Measurements from ENCODE around the gene KRTAP4-6. TPM values are rescaled to one million over a fixed set of nuclear protein-coding genes. Genes with fewer than 3 reads are reported as not detected.
"Not testable (repeated sequence)": the region's sequence is repeated elsewhere in the genome, so short reads cannot be mapped to it uniquely, and the experiment has no call there.

KRTAP4-6 gene
- total RNA-seq, 1 donor from 2014 or later, result not detected

DNA sequence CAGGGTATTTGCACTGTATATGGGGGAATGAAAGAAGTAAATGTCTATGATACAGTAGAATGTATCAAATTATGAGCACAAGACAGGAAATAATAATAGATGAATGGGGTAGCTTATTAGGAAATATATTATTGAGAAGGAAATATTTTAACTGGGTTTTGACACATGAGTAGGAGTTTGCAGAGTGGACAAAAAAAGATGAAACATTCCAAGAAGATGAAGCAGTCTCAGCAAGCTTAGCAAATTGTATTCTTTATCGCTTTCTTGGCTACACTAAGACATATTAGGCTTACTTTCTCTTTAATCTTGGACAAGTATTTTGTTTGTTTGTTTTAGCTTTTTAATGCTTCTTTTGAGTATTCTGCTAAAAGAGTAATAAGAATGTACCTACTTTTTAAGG lies 36.4 kb downstream of the KRTAP4-6 start:
- Mint-ChIP-seq H3K36me3 (ENCODE audit: low read depth) (no peaks in the 10 kb centered on the region), H3K4me1 (ENCODE audit: low read depth) (peaks cover 36% of the 10 kb centered on the region), H3K4me3 (ENCODE audit: unreplicated experiment) (no peak overlapping the region), H3K27me3 (ENCODE audit: low read depth) (no peaks in the 10 kb centered on the region), H3K27ac (ENCODE audit: unreplicated experiment) (no peak overlapping the region), H3K9me3 (ENCODE audit: low read depth) (no peaks in the 10 kb centered on the region)
- TF ChIP-seq, protein P1, sequence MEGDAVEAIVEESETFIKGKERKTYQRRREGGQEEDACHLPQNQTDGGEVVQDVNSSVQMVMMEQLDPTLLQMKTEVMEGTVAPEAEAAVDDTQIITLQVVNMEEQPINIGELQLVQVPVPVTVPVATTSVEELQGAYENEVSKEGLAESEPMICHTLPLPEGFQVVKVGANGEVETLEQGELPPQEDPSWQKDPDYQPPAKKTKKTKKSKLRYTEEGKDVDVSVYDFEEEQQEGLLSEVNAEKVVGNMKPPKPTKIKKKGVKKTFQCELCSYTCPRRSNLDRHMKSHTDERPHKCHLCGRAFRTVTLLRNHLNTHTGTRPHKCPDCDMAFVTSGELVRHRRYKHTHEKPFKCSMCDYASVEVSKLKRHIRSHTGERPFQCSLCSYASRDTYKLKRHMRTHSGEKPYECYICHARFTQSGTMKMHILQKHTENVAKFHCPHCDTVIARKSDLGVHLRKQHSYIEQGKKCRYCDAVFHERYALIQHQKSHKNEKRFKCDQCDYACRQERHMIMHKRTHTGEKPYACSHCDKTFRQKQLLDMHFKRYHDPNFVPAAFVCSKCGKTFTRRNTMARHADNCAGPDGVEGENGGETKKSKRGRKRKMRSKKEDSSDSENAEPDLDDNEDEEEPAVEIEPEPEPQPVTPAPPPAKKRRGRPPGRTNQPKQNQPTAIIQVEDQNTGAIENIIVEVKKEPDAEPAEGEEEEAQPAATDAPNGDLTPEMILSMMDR (IDR thresholded peaks at IDR 0.05), result no peak
- no peak for DNase-seq (ENCODE audit: low spot score)

DNA sequence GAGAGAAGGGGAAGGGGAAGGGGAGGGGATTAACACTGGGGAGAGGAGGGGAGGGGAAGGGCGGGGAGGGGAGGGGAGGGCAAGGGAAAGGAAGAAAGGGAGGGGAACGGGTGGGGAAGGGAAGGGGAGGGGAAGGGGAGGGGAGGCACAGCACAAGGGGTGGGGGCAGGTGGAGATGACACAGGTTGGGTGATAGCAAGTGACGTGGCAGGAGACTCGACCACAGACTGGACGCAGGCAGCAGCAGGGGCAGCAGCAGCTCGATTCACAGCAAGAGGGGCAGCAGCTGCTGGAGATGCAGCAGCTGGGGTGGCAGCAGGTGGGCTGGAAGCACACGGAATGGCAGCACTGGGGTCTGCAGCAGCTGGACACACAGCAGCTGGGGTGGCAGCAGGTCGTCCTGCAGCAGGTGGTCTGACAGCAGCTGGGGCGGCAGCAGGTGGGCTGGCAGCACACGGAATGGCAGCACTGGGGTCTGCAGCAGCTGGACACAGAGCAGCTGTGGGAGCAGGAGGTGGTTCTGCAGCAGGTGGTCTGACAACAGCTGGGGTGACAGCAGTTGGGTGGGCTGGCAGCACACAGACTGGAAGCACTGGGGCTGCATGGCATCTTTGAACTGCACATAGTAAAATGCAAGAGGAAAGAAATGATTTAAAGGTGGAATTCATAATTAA lies 38.6 kb downstream of the KRTAP4-6 start, which contains the start of gene KRTAP4-16:
Gene KRTAP4-16, minus strand, starts transcription at position 624 of the 674 bp plus-strand sequence. Its CDS starts 0 bp downstream, at position 624.
- Mint-ChIP-seq H3K4me3 (ENCODE audit: unreplicated experiment) (no peak within 1 kb of the TSS), H3K9me3 (ENCODE audit: low read depth) (no peaks in the 10 kb centered on the region), H3K4me1 (ENCODE audit: low read depth) (peaks cover 48% of the 10 kb centered on the region), H3K36me3 (ENCODE audit: low read depth) (no peaks in the 10 kb centered on the region), H3K27me3 (ENCODE audit: low read depth) (no peaks in the 10 kb centered on the region), H3K27ac (ENCODE audit: unreplicated experiment) (no peak within 1 kb of the TSS)
- TF ChIP-seq, protein P1 (IDR thresholded peaks at IDR 0.05), result no peak
- DNase-seq (ENCODE audit: low spot score), result no peak

DNA sequence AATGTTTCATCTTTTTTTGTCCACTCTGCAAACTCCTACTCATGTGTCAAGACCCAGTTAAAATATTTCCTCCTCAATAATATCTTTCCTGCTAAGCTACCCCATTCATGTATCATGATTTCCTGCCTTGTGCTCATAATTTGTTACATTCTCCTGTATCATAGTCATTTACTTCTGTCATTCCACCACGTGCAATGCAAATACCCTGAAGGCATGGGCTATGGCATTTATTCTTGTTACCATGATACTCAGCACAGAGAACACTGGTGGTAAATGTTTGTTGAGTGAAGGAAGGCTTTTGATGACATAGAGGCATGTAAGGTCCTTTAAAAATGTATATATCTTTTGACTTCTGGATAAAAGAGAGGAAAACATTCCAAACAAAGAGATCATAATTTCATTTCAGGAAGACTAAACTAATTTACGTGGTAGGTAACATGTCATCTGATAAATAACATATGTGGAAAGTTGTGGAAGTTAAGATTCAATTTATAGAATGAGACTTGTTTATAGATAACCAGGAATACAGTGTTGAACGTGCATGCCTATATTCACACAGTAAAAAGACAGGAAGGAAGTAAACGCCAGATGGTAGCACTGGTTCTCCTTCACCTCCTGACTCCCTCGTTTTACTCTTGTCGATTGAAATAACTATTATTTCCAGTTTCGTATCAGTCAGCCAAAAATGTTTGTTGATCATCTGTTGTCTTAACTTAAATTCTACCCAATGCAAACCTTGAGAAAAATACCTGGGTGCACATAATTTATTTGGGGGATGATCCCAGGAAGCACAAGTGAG lies 40.5 kb downstream of the KRTAP4-6 start:
- not testable (repeated sequence) for DNase-seq (ENCODE audit: low spot score); H3K9me3 Mint-ChIP-seq (ENCODE audit: low read depth); H3K27me3 Mint-ChIP-seq (ENCODE audit: low read depth); H3K36me3 Mint-ChIP-seq (ENCODE audit: low read depth); H3K4me3 Mint-ChIP-seq (ENCODE audit: unreplicated experiment)
- Mint-ChIP-seq H3K4me1 (ENCODE audit: low read depth) (peaks cover 41% of the 10 kb centered on the region), H3K27ac (ENCODE audit: unreplicated experiment) (peak overlapping the region; percentile 64)

DNA sequence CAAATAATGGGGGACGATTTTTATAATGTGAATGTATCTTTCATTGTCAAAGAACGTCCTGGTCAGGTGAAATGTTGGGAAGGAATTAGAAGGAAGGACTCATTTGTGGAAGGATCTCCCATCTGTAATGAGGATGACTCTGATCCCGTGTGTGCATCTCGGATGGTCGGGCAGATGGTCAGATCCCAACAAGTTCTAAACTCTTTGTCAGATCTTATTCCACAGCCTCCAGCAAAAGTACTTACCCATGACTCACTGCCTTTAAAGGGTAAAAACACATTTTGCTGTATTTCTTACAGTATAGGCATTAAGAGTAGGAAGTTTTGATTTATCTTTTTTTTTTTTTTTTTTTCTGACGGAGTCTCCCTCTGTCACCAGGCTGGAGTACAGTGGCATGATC lies 41.9 kb downstream of the KRTAP4-6 start:
- TF ChIP-seq, protein P1 (IDR thresholded peaks at IDR 0.05), result no peak
- Mint-ChIP-seq H3K36me3 (ENCODE audit: low read depth) (no peaks in the 10 kb centered on the region), H3K4me1 (ENCODE audit: low read depth) (peaks cover 30% of the 10 kb centered on the region), H3K27ac (ENCODE audit: unreplicated experiment) (peak overlapping the region; percentile 45), H3K27me3 (ENCODE audit: low read depth) (no peaks in the 10 kb centered on the region), H3K9me3 (ENCODE audit: low read depth) (no peaks in the 10 kb centered on the region), H3K4me3 (ENCODE audit: unreplicated experiment) (no peak overlapping the region)
- DNase-seq (ENCODE audit: low spot score), result no peak

DNA sequence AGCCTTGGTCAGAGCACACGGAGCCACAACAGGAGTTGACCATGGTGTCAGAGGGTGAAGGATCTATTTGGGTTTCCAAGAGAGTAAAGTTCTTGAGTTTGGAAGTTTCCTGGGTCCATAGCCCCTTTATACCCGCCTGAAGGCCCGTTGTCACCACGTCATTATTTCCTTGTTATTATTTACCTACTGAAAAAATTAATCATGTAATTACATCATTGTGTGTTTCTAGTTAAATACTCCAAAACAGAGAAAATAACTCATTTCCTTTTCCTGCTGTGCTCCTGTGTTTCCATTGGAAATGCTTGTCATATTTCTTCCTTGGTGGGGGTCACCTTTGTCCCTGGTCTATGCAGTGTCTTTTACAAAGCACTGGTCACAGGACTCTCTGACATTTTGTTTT lies 42.3 kb downstream of the KRTAP4-6 start, which contains the start of gene KRTAP4-8:
Gene KRTAP4-8, minus strand, starts transcription at position 101 of the 400 bp plus-strand sequence. Its CDS starts 58 bp downstream, at position 43.
- Mint-ChIP-seq H3K27me3 (ENCODE audit: low read depth) (no peaks in the 10 kb centered on the region), H3K27ac (ENCODE audit: unreplicated experiment) (peak within 1 kb of the TSS; percentile 45), H3K36me3 (ENCODE audit: low read depth) (no peaks in the 10 kb centered on the region)

More for the DNA sequence above, 42.3 kb downstream of the KRTAP4-6 start, which contains the start of gene KRTAP4-8:
- TF ChIP-seq, protein P1 (IDR thresholded peaks at IDR 0.05), result no peak
- no peaks in the 10 kb centered on the region for H3K9me3 Mint-ChIP-seq (ENCODE audit: low read depth)
- no peak for DNase-seq (ENCODE audit: low spot score)
- H3K4me3 Mint-ChIP-seq (ENCODE audit: unreplicated experiment), result no peak within 1 kb of the TSS
- H3K4me1 Mint-ChIP-seq (ENCODE audit: low read depth), result peaks cover 25% of the 10 kb centered on the region
